ENCODE measurements around the gene GEMIN8.

Gene GEMIN8

DNA sequence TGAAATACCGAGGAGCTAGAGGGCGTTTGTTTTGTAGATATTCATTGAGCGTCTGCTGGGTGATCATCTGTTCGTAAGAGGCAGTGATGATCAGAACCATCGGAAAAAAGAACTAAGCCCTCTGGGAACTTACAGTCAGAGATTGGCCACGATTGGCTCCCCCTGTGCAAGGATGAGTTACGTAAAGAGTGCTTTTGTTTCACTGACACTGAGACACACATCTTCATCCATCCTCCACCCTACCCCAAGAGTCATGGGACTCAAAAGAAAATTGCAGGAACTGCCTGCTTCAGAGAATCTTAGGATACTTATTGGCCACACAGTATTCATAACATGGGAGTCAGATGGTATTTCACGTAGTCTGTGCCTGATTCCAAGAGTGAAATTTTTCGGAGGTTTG is 62.1 kb downstream of the GEMIN8 start:
- Histone ChIP-seq H3K27me3 (ENCODE audit: insufficient read depth, poor library complexity, severe bottlenecking) (no peaks in the 10 kb centered on the region), H3K27ac (replicated peaks) (no peak overlapping the region), H3K4me3 (replicated peaks; ENCODE audit: insufficient read depth, low read length) (no peak overlapping the region)
- TF ChIP-seq GABPA (IDR thresholded peaks at IDR 0.05; ENCODE audit: low read depth) (no peak), SPI1 (IDR thresholded peaks at IDR 0.05; ENCODE audit: borderline replicate concordance, low read depth) (no peak), POLR2AphosphoS5 (IDR thresholded peaks at IDR 0.05; ENCODE audit: low read depth) (no peak)
- TF ChIP-seq, protein P1, sequence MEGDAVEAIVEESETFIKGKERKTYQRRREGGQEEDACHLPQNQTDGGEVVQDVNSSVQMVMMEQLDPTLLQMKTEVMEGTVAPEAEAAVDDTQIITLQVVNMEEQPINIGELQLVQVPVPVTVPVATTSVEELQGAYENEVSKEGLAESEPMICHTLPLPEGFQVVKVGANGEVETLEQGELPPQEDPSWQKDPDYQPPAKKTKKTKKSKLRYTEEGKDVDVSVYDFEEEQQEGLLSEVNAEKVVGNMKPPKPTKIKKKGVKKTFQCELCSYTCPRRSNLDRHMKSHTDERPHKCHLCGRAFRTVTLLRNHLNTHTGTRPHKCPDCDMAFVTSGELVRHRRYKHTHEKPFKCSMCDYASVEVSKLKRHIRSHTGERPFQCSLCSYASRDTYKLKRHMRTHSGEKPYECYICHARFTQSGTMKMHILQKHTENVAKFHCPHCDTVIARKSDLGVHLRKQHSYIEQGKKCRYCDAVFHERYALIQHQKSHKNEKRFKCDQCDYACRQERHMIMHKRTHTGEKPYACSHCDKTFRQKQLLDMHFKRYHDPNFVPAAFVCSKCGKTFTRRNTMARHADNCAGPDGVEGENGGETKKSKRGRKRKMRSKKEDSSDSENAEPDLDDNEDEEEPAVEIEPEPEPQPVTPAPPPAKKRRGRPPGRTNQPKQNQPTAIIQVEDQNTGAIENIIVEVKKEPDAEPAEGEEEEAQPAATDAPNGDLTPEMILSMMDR (IDR thresholded peaks at IDR 0.05; ENCODE audit: insufficient read depth, low read length), result no peak
- TF ChIP-seq, protein P2, sequence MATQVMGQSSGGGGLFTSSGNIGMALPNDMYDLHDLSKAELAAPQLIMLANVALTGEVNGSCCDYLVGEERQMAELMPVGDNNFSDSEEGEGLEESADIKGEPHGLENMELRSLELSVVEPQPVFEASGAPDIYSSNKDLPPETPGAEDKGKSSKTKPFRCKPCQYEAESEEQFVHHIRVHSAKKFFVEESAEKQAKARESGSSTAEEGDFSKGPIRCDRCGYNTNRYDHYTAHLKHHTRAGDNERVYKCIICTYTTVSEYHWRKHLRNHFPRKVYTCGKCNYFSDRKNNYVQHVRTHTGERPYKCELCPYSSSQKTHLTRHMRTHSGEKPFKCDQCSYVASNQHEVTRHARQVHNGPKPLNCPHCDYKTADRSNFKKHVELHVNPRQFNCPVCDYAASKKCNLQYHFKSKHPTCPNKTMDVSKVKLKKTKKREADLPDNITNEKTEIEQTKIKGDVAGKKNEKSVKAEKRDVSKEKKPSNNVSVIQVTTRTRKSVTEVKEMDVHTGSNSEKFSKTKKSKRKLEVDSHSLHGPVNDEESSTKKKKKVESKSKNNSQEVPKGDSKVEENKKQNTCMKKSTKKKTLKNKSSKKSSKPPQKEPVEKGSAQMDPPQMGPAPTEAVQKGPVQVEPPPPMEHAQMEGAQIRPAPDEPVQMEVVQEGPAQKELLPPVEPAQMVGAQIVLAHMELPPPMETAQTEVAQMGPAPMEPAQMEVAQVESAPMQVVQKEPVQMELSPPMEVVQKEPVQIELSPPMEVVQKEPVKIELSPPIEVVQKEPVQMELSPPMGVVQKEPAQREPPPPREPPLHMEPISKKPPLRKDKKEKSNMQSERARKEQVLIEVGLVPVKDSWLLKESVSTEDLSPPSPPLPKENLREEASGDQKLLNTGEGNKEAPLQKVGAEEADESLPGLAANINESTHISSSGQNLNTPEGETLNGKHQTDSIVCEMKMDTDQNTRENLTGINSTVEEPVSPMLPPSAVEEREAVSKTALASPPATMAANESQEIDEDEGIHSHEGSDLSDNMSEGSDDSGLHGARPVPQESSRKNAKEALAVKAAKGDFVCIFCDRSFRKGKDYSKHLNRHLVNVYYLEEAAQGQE (IDR thresholded peaks at IDR 0.05; ENCODE audit: insufficient replicate concordance, low read depth), result no peak
- DNase-seq (ENCODE audit: low read depth in 1 of 2, low spot score in 1 of 2), result no peak

DNA sequence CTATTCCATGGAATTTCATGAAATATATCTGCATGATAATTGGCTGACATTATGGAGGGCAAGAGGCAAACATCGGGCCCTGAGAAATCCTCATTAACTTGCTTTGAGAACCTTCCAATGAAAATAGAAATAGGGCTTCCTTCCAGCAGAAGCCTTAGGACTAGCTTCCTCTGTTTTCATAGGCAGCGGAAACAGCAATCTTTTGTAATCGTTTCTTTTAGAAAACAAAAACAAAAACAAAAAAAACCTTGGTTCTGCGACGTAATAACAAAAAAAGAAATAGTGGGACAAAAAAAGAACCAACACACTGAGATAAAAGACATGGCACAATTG is 62.9 kb downstream of the GEMIN8 start:
- TF ChIP-seq SPI1 (IDR thresholded peaks at IDR 0.05; ENCODE audit: borderline replicate concordance, low read depth) (no peak), GABPA (IDR thresholded peaks at IDR 0.05; ENCODE audit: low read depth) (no peak), POLR2AphosphoS5 (IDR thresholded peaks at IDR 0.05; ENCODE audit: low read depth) (no peak)
- TF ChIP-seq, protein P1 (IDR thresholded peaks at IDR 0.05; ENCODE audit: insufficient read depth, low read length), result no peak
- TF ChIP-seq, protein P2 (IDR thresholded peaks at IDR 0.05; ENCODE audit: insufficient replicate concordance, low read depth), result no peak
- H3K4me3 ChIP-seq (replicated peaks; ENCODE audit: insufficient read depth, low read length), result no peak overlapping the region
- no peaks in the 10 kb centered on the region for H3K27me3 ChIP-seq (ENCODE audit: insufficient read depth, poor library complexity, severe bottlenecking)
- no peak for DNase-seq (ENCODE audit: low read depth in 1 of 2, low spot score in 1 of 2)
- no peak overlapping the region for H3K27ac ChIP-seq (replicated peaks)

DNA sequence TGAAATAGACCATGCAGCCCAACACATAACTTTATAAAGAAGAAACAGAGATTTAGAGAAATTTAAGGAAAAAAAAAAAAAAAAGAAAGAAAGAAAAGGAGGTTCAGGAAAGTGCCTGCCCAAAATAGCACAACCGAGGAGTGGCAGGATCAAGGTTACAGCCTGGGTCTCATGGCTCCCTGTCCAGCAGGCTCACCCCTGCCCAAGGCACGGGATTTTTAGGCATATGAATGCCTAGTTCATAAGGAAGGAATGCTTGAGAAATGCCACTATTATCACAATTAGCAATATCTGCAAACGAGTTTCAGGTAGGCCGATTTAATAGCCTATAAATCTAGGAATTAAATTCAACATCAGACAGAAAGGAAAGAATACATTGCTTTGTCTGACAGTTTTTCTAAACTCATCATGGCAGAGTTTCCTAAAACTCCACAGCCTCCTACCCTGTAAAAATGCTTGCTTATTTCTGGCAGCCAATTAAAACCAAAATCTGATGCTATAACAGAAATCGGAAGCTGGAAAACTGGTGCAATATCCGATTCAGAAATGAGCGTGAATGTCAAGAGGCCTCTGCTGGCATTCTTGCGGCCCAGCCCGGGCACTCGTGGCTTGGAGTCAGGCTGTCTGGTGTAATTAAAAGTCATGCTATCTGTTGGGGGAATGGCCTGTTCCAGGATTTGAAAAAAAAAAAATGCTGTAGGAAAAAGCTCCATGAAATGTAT is 63.5 kb downstream of the GEMIN8 start:
- H3K27ac ChIP-seq (replicated peaks), result no peak overlapping the region
- TF ChIP-seq POLR2AphosphoS5 (IDR thresholded peaks at IDR 0.05; ENCODE audit: low read depth), result no peak
- TF ChIP-seq GABPA (IDR thresholded peaks at IDR 0.05; ENCODE audit: low read depth), result no peak
- no peak for TF ChIP-seq SPI1 (IDR thresholded peaks at IDR 0.05; ENCODE audit: borderline replicate concordance, low read depth)
- TF ChIP-seq, protein P2 (IDR thresholded peaks at IDR 0.05; ENCODE audit: insufficient replicate concordance, low read depth), result no peak
- TF ChIP-seq, protein P1 (IDR thresholded peaks at IDR 0.05; ENCODE audit: insufficient read depth, low read length), result no peak
- no peak for DNase-seq (ENCODE audit: low read depth in 1 of 2, low spot score in 1 of 2)
- H3K4me3 ChIP-seq (replicated peaks; ENCODE audit: insufficient read depth, low read length), result no peak overlapping the region
- no peaks in the 10 kb centered on the region for H3K27me3 ChIP-seq (ENCODE audit: insufficient read depth, poor library complexity, severe bottlenecking)
